ENCODE data around the gene EML6.

DNA sequence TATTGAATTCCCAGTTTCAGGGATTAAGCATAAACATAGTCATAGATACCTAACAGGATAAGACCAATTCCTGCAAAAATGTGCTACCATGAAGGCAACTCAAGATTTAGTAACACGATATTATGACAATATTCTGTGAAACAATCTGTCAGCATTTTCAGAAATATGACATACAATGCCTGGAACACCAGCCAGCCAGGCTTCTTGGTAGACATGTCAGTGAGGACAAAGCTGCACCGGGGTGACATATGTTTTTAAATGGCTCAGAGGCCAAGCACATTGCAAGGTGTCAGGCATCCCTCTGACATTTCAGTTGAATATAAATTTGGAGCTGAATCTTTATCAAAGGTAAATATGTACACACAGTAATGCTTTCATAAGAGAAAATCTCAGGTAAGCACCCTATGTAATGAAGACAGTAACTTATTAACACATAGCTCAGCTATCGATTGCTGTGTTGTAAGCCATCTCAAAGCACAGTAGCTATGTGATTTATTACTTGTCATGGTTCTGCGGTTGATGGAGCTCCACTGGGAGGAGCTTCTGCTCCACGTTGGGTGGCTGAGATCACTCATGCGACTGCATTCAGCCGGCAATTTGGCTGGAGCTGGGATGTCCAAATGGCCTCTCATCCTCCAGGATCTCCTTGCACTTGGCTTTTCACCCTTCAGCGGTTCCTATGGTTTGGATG, 31.9 kb upstream of the EML6 start:
- TF ChIP-seq EZH2phosphoT487 (IDR thresholded peaks at IDR 0.05; ENCODE audit: borderline replicate concordance, low read length) (no peak), CTCF (conservative IDR thresholded peaks at IDR 0.05; ENCODE audit: low read depth, low read length) (no peak), EZH2 (IDR thresholded peaks at IDR 0.05; ENCODE audit: low read length, unreplicated experiment) (no peak)
